ENCODE results near the gene BNIP5. TPM values are rescaled to one million over a fixed set of nuclear protein-coding genes. Genes with fewer than 3 reads are reported as not detected.

Gene BNIP5
- total RNA-seq, 1 donor from 2014 or later = not detected

DNA sequence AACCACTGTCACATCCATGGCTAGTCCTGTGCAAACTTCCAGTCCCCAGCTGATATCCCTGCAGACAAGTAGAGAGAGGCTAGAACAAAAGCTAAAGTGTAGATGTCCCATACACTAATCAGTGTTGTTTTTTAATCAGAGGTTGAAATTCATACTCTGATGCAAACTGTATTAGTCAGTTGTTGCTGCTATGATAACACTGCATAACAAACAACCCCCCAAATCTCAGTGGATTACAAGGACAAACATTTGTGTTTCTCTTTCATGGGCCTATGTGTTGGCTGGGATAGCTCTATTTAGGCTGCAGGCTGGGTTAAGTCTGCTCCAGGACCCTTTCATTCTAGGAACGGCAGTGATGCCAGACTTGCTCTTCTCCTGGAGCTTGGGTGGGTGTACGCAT is 26.8 kb downstream of the BNIP5 start:
- Mint-ChIP-seq H3K27me3 (ENCODE audit: insufficient read depth, low read depth) (peaks cover 4% of the 10 kb centered on the region), H3K27ac (no peak overlapping the region), H3K9me3 (peaks cover 2% of the 10 kb centered on the region), H3K4me3 (no peak overlapping the region), H3K36me3 (no peaks in the 10 kb centered on the region), H3K4me1 (peaks cover 17% of the 10 kb centered on the region)
- H3K79me2 ChIP-seq (ENCODE audit: low read depth) = no peaks in the 10 kb centered on the region
- H3K36me3 ChIP-seq = no peaks in the 10 kb centered on the region
- no peak overlapping the region for H3K4me2 ChIP-seq
- H2AFZ ChIP-seq (replicated peaks) = no peak overlapping the region
- no peak overlapping the region for H3K27ac ChIP-seq
- DNase-seq (ENCODE audit: low spot score) = no peak
- no peaks in the 10 kb centered on the region for H3K27me3 ChIP-seq
- H3K4me1 ChIP-seq = peaks cover 10% of the 10 kb centered on the region
- no peak overlapping the region for H3K4me3 ChIP-seq
- no peaks in the 10 kb centered on the region for H3K9me3 ChIP-seq (ENCODE audit: low read depth)
- H3K9ac ChIP-seq = no peak overlapping the region
- no peak for TF ChIP-seq CTCF (IDR thresholded peaks at IDR 0.05)
- no peak for TF ChIP-seq EZH2phosphoT487 (IDR thresholded peaks at IDR 0.05)
- no peak for TF ChIP-seq EZH2 (IDR thresholded peaks at IDR 0.05)
- H3F3A ChIP-seq (ENCODE audit: low read depth) = no peaks in the 10 kb centered on the region
- H4K20me1 ChIP-seq (ENCODE audit: low read depth) = no peaks in the 10 kb centered on the region

GRCh38 chr6:36309203-36309602 is 27.5 kb downstream of the BNIP5 start:
- Mint-ChIP-seq H3K4me3 (no peak overlapping the region), H3K27me3 (ENCODE audit: insufficient read depth, low read depth) (peaks cover 4% of the 10 kb centered on the region), H3K4me1 (peaks cover 15% of the 10 kb centered on the region), H3K9me3 (peaks cover 2% of the 10 kb centered on the region), H3K36me3 (no peaks in the 10 kb centered on the region), H3K27ac (no peak overlapping the region)
- Histone ChIP-seq H4K20me1 (ENCODE audit: low read depth) (no peaks in the 10 kb centered on the region), H3K4me1 (peaks cover 10% of the 10 kb centered on the region), H3K9me3 (ENCODE audit: low read depth) (no peaks in the 10 kb centered on the region), H3K27ac (no peak overlapping the region), H2AFZ (replicated peaks) (no peak overlapping the region), H3K27me3 (no peaks in the 10 kb centered on the region), H3K4me2 (no peak overlapping the region), H3K36me3 (no peaks in the 10 kb centered on the region), H3F3A (ENCODE audit: low read depth) (no peaks in the 10 kb centered on the region), H3K4me3 (no peak overlapping the region), H3K9ac (no peak overlapping the region), H3K79me2 (ENCODE audit: low read depth) (no peaks in the 10 kb centered on the region)
- no peak for DNase-seq (ENCODE audit: low spot score)
- no peak for TF ChIP-seq EZH2phosphoT487 (IDR thresholded peaks at IDR 0.05)
- TF ChIP-seq EZH2 (IDR thresholded peaks at IDR 0.05) = no peak
- TF ChIP-seq CTCF (IDR thresholded peaks at IDR 0.05) = no peak

GRCh38 chr6:36308514-36308913 is 28.2 kb downstream of the BNIP5 start:
- Histone ChIP-seq H3K9ac (no peak overlapping the region), H3K79me2 (ENCODE audit: low read depth) (no peaks in the 10 kb centered on the region), H3F3A (ENCODE audit: low read depth) (no peaks in the 10 kb centered on the region), H4K20me1 (ENCODE audit: low read depth) (no peaks in the 10 kb centered on the region), H3K4me2 (no peak overlapping the region), H3K36me3 (no peaks in the 10 kb centered on the region), H3K27me3 (no peaks in the 10 kb centered on the region), H3K4me1 (peaks cover 4% of the 10 kb centered on the region), H3K9me3 (ENCODE audit: low read depth) (no peaks in the 10 kb centered on the region), H2AFZ (replicated peaks) (no peak overlapping the region), H3K4me3 (no peak overlapping the region), H3K27ac (no peak overlapping the region)
- no peak for DNase-seq (ENCODE audit: low spot score)
- Mint-ChIP-seq H3K4me1 (peaks cover 13% of the 10 kb centered on the region), H3K4me3 (no peak overlapping the region), H3K27ac (no peak overlapping the region), H3K27me3 (ENCODE audit: insufficient read depth, low read depth) (peaks cover 4% of the 10 kb centered on the region), H3K9me3 (peaks cover 2% of the 10 kb centered on the region), H3K36me3 (no peaks in the 10 kb centered on the region)
- TF ChIP-seq EZH2 (IDR thresholded peaks at IDR 0.05) = no peak
- TF ChIP-seq CTCF (IDR thresholded peaks at IDR 0.05) = no peak
- no peak for TF ChIP-seq EZH2phosphoT487 (IDR thresholded peaks at IDR 0.05)
